OCI-LY7 (cell line): Measurements from ENCODE around the gene PACS2.

Experiments used
- EZH2phosphoT487 ChIP-seq: fragments of 200-600 bp; sonication (generic); IDR thresholded peaks from 2 replicates; pipeline ENCODE4 v1.6.1; 2018; ENCODE audit warnings: low read depth, borderline replicate concordance, mild to moderate bottlenecking, mixed run types, antibody characterized with exemption, low read length, moderate library complexity, mixed read lengths
- TF ChIP-seq, protein P1 (sequence below): fragments of 200-600 bp; sonication (generic); conservative IDR thresholded peaks from 2 replicates; pipeline ENCODE4 v1.5.1; 2014; ENCODE audit warnings: mild to moderate bottlenecking, antibody characterized with exemption, low read length, moderate library complexity, mixed read lengths

DNA sequence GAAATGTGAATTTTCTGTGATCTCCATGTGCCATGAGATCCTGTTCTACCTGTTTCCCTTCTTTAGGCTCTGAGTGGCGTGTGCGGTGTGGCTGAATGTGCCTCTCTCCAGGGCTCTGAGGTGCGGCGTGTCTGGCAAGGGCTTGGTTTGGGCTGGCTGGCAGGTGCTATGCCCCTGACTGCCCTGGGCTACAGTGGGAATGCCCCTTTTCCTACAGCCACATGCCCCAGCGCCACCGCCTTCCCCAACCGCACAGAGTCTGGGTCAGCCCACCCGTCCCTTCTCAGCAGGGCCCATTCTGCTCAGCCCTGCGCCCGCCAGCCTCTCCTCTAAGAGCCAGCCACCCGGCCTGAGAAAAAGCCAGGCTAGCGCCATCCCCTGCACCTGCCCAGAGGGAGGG lies 41.5 kb upstream of the PACS2 start:
- TF ChIP-seq, protein P1, sequence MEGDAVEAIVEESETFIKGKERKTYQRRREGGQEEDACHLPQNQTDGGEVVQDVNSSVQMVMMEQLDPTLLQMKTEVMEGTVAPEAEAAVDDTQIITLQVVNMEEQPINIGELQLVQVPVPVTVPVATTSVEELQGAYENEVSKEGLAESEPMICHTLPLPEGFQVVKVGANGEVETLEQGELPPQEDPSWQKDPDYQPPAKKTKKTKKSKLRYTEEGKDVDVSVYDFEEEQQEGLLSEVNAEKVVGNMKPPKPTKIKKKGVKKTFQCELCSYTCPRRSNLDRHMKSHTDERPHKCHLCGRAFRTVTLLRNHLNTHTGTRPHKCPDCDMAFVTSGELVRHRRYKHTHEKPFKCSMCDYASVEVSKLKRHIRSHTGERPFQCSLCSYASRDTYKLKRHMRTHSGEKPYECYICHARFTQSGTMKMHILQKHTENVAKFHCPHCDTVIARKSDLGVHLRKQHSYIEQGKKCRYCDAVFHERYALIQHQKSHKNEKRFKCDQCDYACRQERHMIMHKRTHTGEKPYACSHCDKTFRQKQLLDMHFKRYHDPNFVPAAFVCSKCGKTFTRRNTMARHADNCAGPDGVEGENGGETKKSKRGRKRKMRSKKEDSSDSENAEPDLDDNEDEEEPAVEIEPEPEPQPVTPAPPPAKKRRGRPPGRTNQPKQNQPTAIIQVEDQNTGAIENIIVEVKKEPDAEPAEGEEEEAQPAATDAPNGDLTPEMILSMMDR = no peak
- TF ChIP-seq EZH2phosphoT487 = no peak
